HG03280 (cell line): Measurements from ENCODE around the gene KRTAP4-7.
"Not testable (repeated sequence)": the region's sequence is repeated elsewhere in the genome, so short reads cannot be mapped to it uniquely, and the experiment has no call there.

Source experiments
- ATAC-seq: cut with Tn5 transposase; IDR thresholded peaks from one replicate; pipeline ENCODE4 v1.9.1; 2021; ENCODE audit warnings: mild to moderate bottlenecking, moderate library complexity; ENCODE audit not compliant: unreplicated experiment

Gene KRTAP4-7

GRCh38 chr17:41107941-41108450 lies 24.0 kb downstream of the KRTAP4-7 start:
- no peak for ATAC-seq

GRCh38 chr17:41108728-41109386 lies 24.9 kb downstream of the KRTAP4-7 start:
- not testable (repeated sequence) for ATAC-seq

- no peak for ATAC-seq
These were observed 27.4 kb downstream of the KRTAP4-7 start for GRCh38 chr17:41111151-41111885.

GRCh38 chr17:41116297-41116696 lies 32.3 kb downstream of the KRTAP4-7 start:
- no peak for ATAC-seq

DNA sequence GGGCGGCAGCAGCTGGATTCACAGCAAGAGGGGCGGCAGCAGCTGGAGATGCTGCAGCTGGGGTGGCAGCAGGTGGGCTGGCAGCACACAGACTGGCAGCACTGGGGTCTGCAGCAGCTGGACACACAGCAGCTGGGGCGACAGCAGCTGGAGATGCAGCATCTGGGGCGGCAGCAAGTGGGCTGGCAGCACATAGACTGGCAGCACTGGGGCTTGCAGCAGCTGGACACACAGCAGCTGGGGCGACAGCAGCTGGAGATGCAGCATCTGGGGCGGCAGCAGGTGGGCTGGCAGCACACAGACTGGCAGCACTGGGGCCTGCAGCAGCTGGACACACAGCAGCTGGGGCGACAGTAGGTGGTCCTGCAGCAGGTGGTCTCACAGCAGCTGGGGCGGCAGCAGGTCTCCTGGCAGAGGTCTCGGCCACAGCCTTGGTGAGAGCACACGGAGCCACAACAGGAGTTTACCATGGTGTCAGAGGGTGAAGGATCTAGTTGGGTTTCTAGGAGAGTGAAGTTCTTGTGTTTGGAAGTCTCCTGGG lies 34.0 kb downstream of the KRTAP4-7 start, which contains the start of gene KRTAP4-11:
TSS of gene KRTAP4-11 (minus strand) at position 528 of the 541 bp plus-strand sequence. CDS start at position 470, 58 bp downstream.
- ATAC-seq = not testable (repeated sequence)

DNA sequence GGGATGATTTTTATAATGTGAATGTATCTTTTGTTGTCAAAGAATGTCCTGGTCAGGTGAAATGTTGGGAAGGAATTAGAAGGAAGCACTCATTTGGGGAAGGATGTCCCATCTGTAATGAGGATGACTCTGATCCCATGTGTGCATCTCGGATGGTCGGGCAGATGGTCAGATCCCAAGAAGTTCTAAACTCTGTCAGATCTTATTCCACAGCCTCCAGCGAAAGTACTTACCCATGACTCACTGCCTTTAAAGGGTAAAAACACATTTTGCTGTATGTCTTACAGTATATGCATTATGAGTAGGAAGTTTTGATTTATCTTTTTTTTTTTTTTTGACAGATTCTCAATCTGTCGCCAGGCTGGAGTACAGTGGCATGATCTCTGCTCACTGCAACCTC lies 34.8 kb downstream of the KRTAP4-7 start:
- ATAC-seq = no peak

- ATAC-seq = not testable (repeated sequence)
These were observed 36.0 kb downstream of the KRTAP4-7 start for GRCh38 chr17:41119696-41120690.

DNA sequence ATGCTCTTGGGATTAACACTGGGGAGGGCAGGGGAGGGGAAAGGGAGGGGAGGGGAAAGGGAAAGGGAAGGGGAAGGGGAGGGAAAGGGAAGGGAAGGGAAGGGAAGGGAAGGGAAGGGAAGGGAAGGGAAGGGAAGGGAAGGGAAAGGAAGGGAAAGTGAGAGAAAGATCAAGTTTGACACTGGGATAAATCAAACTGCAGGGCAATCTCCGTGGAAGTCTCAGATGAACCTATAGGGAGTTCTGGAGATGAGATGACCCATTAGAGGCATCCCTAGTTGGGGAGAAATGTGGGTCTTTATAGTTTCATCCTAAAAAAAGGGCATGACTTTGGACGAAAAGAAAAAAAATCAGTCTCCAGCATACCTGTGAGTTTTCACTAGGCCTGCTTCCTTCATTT lies 37.8 kb downstream of the KRTAP4-7 start:
- ATAC-seq = no peak

DNA sequence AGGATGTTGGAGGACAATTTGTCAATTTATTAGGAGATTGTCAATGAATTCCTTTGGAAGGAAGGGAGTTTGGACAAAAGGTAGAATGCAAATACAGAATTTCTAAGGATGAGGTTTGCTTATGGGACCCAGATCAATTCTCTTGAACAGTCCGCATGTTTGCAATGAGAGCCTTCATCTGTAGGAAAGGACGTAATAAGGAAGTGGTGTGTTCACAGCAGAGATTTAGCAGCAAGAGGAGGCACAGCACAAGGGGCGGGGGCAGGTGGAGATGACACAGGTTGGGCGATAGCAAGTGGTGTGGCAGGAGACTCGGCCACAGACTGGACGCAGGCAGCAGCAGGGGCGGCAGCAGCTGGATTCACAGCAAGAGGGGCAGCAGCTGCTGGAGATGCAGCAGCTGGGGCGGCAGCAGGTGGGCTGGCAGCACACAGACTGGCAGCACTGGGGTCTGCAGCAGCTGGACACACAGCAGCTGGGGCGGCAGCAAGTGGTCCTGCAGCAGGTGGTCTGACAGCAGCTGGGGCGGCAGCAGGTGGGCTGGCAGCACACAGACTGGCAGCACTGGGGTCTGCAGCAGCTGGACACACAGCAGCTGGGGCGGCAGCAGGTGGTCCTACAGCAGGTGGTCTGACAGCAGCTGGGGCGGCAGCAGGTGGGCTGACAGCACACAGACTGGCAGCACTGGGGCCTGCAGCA lies 39.5 kb downstream of the KRTAP4-7 start:
- ATAC-seq = not testable (repeated sequence)

GRCh38 chr17:41123991-41124371 lies 40.0 kb downstream of the KRTAP4-7 start, which contains the start of gene KRTAP4-12:
Gene KRTAP4-12, minus strand, starts transcription at chr17:41124182. Its CDS starts 60 bp downstream, at chr17:41124122.
- not testable (repeated sequence) for ATAC-seq

DNA sequence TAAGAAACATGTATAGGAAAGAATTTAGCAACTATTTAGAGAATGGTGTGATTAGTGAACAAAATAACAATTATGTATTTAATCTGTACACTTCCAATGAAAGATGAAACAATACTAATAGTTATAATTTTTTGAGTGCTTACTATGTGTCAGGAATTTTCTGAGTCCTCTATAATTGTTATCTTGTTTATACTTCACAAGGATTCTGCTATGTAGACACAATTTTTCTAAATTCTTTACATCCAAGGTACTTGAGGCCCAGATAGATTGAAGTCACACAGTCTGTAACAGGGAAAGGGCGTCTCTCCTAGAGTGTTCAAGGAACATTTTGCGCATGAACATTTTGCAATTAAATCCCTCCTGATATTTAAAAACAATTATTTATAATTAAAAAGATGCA lies 41.1 kb downstream of the KRTAP4-7 start:
- no peak for ATAC-seq

GRCh38 chr17:41126412-41126811 lies 42.5 kb downstream of the KRTAP4-7 start:
- no peak for ATAC-seq

DNA sequence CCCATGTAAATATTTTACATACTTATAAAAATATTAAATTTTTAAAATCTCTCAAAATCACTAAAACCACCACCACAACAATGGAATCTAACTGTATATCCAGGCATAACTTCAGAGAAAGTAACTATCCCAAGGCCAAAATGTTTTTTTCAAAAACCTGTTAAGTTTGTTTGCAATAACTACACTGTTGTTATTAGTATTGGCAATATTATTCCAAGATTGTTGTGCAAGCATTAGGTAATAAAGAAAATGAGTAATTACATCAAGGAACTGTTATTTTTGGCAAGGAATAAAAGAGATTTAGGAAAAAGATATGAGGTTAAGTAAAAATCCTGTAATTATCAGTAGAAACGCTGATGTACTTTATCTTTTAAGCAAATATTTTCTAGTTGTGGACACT lies 43.4 kb downstream of the KRTAP4-7 start:
- no peak for ATAC-seq

- ATAC-seq = no peak
These were observed 48.0 kb downstream of the KRTAP4-7 start for GRCh38 chr17:41131979-41132378.

- ATAC-seq = no peak
These were observed 50.2 kb downstream of the KRTAP4-7 start for GRCh38 chr17:41133880-41134735.
